OCI-M2 (cell line): ENCODE results near the gene CEP135.
"Not testable (repeated sequence)": the region's sequence is repeated elsewhere in the genome, so short reads cannot be mapped to it uniquely, and the experiment has no call there.

Experiments used
- DNase-seq: peaks from one replicate; lab custom pipeline; 2025; ENCODE audit not compliant: unreplicated experiment; lab: John Stamatoyannopoulos, UW

CEP135 gene

DNA sequence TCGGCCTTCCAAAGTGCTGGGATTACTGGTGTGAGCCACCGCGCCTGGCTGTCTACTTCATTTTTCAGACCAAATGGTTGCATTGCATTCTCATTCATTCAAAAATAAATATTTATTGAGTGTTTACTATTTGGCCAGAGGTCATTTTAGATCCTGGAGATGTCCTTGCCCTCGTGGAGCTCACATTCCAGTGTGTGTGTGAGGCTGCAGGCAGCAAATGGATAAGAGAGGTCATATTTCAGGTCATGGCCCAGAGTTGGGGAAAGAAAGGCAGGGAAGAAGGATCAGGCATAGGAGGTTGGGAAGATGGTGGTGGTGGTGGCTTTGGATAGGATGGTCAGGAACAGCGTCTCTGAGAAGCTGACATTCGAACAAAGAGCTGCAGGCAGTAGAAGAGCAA lies 119.1 kb downstream of the CEP135 start:
- DNase-seq = no peak

DNA sequence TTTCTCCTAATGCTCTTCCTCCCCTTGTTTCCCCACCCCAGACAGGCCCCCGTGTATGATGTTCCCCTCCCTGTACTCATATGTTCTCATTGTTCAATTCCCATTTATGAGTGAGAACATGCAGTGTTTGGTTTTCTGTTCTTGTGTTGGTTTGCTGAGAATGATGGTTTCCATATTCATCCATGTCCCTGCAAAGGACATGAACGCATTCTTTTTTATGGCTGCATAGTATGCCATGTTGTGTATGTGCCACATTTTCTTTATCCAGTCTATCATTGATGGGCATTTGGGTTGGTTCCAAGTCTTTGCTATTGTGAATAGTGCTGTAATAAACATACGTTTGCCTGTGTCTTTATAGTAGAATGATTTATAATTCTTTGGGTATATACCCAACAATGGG lies 124.0 kb downstream of the CEP135 start:
- not testable (repeated sequence) for DNase-seq

DNA sequence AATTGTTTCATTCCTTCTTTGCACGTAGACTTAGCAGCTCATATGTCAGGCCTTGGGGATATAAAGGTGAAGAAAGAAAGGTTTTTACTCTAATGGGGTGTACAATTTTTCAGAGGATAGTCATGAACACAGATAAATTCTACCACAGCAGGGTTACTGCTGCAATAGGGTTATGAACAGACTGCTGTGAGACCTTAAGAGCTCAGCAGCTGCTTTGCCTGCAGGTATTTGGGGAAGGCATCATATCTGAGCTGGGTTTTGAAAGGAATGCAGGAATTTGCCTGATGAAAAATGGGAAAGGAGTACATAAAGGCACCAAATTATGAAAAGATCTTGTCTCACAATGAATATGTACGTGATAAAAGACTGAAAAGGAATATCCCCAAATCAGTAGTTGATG lies 128.9 kb downstream of the CEP135 start:
- DNase-seq = no peak

DNA sequence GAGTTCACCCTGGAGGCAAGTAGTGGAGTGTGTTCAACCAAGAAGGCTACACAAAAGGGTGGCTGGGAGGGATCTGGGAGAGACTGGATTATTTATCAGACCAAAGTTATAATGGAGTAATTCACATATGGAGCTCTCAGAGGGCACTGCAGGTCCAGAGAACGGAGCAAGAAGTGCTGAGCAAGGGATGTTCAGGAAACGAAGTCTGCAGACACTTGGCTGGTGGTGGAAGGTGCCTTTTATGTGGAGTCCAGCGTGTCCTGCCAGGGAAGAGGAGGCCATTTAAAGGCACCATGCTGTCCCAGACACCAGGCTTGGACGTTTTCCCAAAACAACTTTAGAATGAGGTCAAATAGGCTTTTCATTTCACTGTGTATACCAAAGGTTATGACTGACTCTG lies 130.1 kb downstream of the CEP135 start:
- DNase-seq = no peak

DNA sequence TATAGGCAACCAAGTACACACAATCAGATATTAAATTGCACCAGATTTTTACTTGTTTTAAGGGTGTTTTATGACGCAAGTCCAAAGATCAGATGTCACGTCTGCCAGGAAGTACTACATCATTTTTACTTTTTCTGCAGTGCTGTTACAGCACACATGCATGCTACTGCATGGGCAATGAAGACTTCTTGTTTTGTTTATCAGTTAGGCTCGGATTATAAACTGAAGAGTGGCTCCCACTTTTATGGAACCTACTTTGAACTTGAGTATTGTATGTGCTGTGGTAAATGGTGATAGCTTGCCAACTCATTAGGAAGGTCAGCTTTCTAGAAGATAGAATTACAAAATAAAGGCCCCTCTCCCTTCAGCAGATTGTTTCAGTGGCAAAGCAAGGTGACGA lies 131.6 kb downstream of the CEP135 start:
- no peak for DNase-seq

DNA sequence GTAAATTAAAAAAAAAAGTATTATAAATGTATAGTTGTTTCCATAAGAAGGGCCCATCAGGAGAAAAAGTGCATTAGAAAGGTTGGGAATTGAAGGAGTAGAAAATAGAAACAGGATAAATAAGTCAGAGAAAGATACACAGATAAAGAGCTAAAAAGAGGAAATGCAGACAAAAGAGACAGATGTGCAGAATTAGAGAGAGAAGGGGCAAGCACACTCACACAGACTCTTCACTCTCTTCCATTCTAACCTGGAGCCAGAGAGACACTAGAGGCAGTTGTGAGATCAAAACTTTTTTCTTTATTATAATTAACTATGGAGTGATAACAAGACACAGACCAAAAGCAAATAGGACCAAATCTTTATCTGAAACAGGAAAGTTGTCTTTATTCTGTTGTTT lies 134.1 kb downstream of the CEP135 start:
- no peak for DNase-seq
